Aorta (tissue), 5 donors: ENCODE measurements around the gene FYB1. TPM values are rescaled to one million over a fixed set of nuclear protein-coding genes. Genes with fewer than 3 reads are reported as not detected.

Source experiments
- ATAC-seq: fragments of 200-7000 bp; cut with Tn5 transposase; one replicate; pipeline ENCODE4 v1.9.1; 2022; ENCODE audit warnings: moderate library complexity; ENCODE audit not compliant: low FRiP score
- DNase-seq, 2 donors: peaks; one replicate each; pipeline ENCODE4 v3.0.0-alpha.2; 2020
- H3K27ac ChIP-seq, 2 donors: one replicate each; pipeline ENCODE4 v1.5.1; 2013; ENCODE audit warnings: low read length in 2 of 2, mild to moderate bottlenecking in 2 of 2, moderate library complexity in 2 of 2, control low read depth in 1 of 2, inconsistent platforms in 1 of 2, low read depth in 1 of 2
- H3K27me3 ChIP-seq, 2 donors: one replicate each; pipeline ENCODE4 v1.6.1; 2013; ENCODE audit warnings: control low read depth in 1 of 2, low read length in 1 of 2, mild to moderate bottlenecking in 1 of 2, moderate library complexity in 1 of 2; ENCODE audit not compliant: insufficient read depth in 2 of 2, control insufficient read depth in 1 of 2
- H3K36me3 ChIP-seq, 2 donors: one replicate each; pipeline ENCODE4 v1.6.1; 2013; ENCODE audit warnings: control low read depth in 1 of 2, low read length in 1 of 2, mild to moderate bottlenecking in 1 of 2; ENCODE audit not compliant: insufficient read depth in 2 of 2, control insufficient read depth in 1 of 2
- H3K4me1 ChIP-seq, 2 donors: one replicate each; pipeline ENCODE4 v1.6.1; 2013; ENCODE audit warnings: low read length in 2 of 2, control low read depth in 1 of 2, mild to moderate bottlenecking in 1 of 2, moderate library complexity in 1 of 2; ENCODE audit not compliant: insufficient read depth in 2 of 2, control insufficient read depth in 1 of 2
- H3K4me3 ChIP-seq, 2 donors: one replicate each; pipeline ENCODE4 v1.5.1; 2013; ENCODE audit warnings: low read length in 2 of 2, control low read depth in 1 of 2, mild to moderate bottlenecking in 1 of 2
- H3K9me3 ChIP-seq: one replicate; pipeline ENCODE4 v1.6.1; 2013; ENCODE audit warnings: mild to moderate bottlenecking, low read length; ENCODE audit not compliant: control insufficient read depth
- WGBS, 2 donors: extraction: QIAGEN DNeasy Blood & Tissue Kit; methylation state at CpG; one replicate each; pipeline ENCODE4 v1.1.7; 2013; 5-methylcytosine and 5-hydroxymethylcytosine counted together
- intact Hi-C, 2 donors: fragments of 100-400 bp; cut with DNase I; formaldehyde crosslinking; loops; one replicate each; pipeline versions ENCODE4 v1.14.2 to v1.15.0; 2022
- polyA plus RNA-seq, 2 donors: library from polyadenylated mRNA; stranded (reverse); fragments of 200-250 nt; gene quantifications; one replicate each; pipeline ENCODE4 v1.2.3, GENCODE V29; 2013
- total RNA-seq, 2 donors: library from RNA; stranded (reverse); fragmentation: NEBNext Ultra II Directional; extraction: Animal tissue kit (Norgen Biotek cat#: 25700); gene quantifications; one replicate each; pipeline ENCODE4 v1.2.1, GENCODE V29; 2021
- donor health status: healthy with polysubstance abuse.
- donor health status: Bipolar disorder and iron deficiency.
- donor health status: DM: no; HTN: no; CAD: no.
- donor health status: DM: no; HTN: no; CAD: no.
- donor health status: DM: yes; HTN: yes; CAD: no.

Gene FYB1
- total and polyA plus RNA-seq, 4 donors = 0.87 to 45.8 (median 13.3) TPM

DNA sequence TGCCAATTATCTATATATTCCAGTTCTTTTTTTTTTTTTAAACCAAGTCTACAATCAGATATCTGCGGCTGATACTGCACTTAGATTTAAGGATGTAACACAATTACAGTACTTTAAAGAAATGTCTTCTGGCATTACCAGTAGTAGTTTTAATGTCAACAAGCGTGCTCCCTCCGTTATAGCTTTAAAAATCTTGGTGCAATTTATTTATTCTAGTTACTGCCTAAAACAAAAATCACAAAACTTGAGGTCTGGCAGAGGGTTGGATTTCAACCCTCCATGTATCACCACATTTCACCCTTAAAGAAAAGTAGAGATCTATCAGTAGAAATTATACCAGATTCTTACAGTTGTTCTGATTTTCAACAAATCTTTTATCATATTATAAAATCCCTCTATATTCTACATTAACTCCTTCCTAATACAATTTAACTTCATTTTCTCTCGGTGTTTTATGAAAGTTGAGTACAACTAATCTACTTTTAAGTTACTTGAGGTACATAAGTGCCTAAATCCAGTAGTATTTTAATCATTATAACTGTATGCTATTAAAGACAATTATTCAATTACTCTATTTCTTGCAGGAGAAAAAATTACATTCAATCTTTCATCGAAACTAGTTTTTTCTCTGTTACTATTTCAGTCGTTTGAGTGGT is 143.1 kb downstream of the FYB1 start:
- intact Hi-C loops = loop anchor here in 1 of 2 donors (5.0 kb wide), 1 partner anchor 69 kb away; no protein-coding TSS in a partner anchor
- H3K36me3 ChIP-seq = no peaks in the 10 kb centered on the region
- H3K4me3 ChIP-seq = no peak overlapping the region
- ATAC-seq (no peak), DNase-seq (no peak)
- 91 to 93% methylated on average over 6 of the region's 6 CpGs for WGBS, 2 donors
- no peaks in the 10 kb centered on the region for H3K9me3 ChIP-seq
- no peak overlapping the region for H3K27ac ChIP-seq
- H3K27me3 ChIP-seq = no peaks in the 10 kb centered on the region
- no peaks in the 10 kb centered on the region for H3K4me1 ChIP-seq

DNA sequence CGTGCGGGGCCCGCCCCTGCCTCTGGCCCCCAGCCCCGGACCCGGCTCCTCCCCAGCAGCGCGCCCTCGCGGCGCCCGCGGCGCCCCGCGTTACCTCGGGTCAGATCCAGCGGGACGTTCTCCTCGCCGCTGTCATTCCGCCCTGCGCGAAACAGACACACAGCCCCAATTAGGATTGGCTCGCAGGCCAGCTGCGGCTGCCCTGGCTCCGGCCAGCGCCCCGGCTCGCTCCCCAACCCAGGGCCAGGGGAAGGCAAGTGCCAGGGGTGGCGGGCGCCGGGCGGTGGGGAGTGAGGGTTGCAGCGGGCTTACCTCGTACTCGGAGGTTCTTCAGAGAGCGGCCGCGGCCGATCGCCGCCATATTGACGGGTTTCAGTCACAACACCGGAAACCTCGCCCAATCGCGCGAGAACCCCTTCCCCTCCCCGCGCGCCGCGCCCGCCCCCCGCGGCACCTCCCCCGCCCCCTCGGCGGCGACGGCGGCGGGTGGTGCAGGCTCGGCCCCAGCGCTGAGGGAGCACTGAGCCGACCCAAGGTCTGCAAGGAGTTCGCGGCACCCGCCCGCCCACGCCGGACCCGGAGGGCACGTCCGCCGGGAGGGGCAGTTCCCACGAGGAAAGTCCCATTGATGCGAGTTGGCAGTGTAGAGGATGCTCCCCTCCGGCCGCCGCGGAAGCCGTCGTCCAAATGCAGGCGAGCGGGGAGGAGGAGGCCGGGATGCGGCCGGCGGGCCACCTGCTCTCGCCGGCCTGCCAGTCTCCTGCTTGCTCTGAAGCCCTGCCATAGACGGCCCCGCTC is 145.1 kb downstream of the FYB1 start, which contains the start of gene RICTOR:
RICTOR (minus strand) TSS at position 383 of the 798 bp plus-strand sequence; CDS start at position 361, 22 bp downstream.
- Histone ChIP-seq H3K36me3 (no peaks in the 10 kb centered on the region), H3K27ac (peak within 1 kb of the TSS; percentile 62 to 98), H3K27me3 (no peaks in the 10 kb centered on the region), H3K4me3 (peak within 1 kb of the TSS; percentile 88 to 89), H3K4me1 (no peaks in the 10 kb centered on the region), H3K9me3 (no peaks in the 10 kb centered on the region)
- intact Hi-C loops = loop anchor here (5.0 kb wide), 2 partner anchors 57 to 227 kb away; partner anchors contain the start of gene OSMR (in 1 of the 2)
- WGBS, 2 donors = 0 to 1% methylated on average over 62 to 94 of the region's 94 CpGs
- DNase-seq (peak; percentile 95 to 98), ATAC-seq (peak; percentile 97)

DNA sequence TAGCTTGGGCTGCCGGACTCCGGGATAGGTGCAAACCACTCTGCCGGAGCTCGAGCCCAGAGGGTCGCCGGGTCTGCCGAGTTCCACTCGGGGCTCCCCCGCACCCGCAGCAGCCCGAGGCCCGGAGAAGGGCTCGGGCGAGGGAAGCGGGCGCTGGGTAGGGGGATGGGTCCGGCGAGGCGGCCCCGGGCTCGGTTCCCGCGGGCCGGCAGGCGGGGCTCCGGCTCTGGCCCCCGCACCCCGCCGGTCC is 145.7 kb downstream of the FYB1 start:
- Histone ChIP-seq H3K36me3 (no peaks in the 10 kb centered on the region), H3K9me3 (no peaks in the 10 kb centered on the region), H3K27ac (peak overlapping the region; percentile 62 to 66), H3K4me1 (no peaks in the 10 kb centered on the region), H3K27me3 (no peaks in the 10 kb centered on the region), H3K4me3 (peak overlapping the region; percentile 88 to 89)
- intact Hi-C loops = loop anchor here (5.0 kb wide), 2 partner anchors 56 to 226 kb away; partner anchors contain the start of gene OSMR (in 1 of the 2)
- ATAC-seq = peak; percentile 75
- no peak for DNase-seq
- WGBS, 2 donors = 0 to 1% methylated on average over 21 to 29 of the region's 29 CpGs

DNA sequence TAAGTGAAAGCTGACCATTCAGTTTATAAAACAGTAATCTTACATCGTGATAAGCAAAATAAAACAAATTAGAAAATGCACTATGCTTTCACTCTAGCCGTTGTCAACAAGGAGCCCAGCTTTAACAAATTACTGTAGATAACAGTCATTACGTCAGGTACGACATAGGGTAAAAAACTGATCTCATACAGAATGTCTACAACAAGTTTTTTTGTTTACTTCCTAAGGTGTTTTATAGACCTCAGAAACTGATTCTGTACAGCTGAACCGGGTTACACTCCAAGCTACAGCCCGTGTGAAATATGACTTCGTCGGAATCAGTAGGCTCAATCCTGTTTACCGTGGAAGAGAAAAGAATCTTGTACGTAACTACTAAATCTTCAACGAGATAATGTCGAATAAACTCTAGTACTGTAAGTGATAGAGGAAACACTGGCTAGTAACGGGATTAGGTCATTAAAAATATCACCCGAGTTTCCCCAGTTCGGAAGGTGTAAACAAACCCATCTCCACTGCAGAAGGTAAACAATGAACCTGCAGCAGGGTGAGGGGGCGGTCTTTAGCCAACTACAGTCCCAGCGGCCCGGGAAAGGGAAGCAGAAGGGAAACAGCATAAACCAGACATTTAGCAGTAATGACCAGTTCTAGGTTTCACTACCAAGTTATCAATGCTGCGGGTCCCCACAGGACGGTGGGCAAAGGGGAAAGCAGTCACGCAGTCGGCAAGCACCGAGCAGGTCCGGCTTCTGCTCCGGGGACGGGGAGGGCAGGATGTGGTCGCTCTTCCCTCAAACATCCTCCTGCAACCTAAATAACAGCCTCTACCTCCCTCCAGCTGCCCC is 146.2 kb downstream of the FYB1 start:
- DNase-seq (peak; percentile 64 to 78), ATAC-seq (peak; percentile 30)
- H3K9me3 ChIP-seq = no peaks in the 10 kb centered on the region
- 3 to 5% methylated on average over 27 of the region's 27 CpGs for WGBS, 2 donors
- intact Hi-C loops = loop anchor here (5.0 kb wide), 2 partner anchors 56 to 226 kb away; partner anchors contain the start of gene OSMR (in 1 of the 2)
- H3K4me3 ChIP-seq = peak overlapping the region; percentile 88 to 89
- H3K4me1 ChIP-seq = no peaks in the 10 kb centered on the region
- H3K27ac ChIP-seq = peak overlapping the region in 1 of 2 donors; percentile 66
- H3K36me3 ChIP-seq = no peaks in the 10 kb centered on the region
- no peaks in the 10 kb centered on the region for H3K27me3 ChIP-seq

DNA sequence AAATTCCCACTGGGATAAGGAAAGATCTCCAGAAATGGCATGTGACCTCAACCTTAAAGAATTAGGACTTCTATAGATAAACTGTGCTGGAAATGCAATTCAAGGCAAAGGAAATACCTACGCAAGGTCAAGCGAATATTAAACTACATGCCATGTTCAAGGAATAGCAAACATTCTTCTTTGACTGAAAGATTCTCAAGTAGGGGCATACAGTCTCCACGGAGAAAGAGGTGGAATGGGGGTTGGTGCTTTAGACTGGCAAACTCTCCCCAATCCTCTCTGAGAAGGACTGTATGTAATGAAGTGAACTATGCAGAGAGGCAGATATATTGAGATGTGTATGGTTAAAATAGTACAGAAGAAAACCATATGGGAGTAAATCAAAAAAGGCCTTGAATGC is 151.3 kb downstream of the FYB1 start:
- intact Hi-C loops = no loop called here
- no peaks in the 10 kb centered on the region for H3K27me3 ChIP-seq
- no peaks in the 10 kb centered on the region for H3K9me3 ChIP-seq
- H3K36me3 ChIP-seq = peaks cover 0 to 2% of the 10 kb centered on the region in 2 donors
- peaks cover 0 to 2% of the 10 kb centered on the region in 2 donors for H3K4me1 ChIP-seq
- WGBS, 2 donors = 63 to 71% methylated on average over 3 of the region's 3 CpGs
- no peak overlapping the region for H3K4me3 ChIP-seq
- H3K27ac ChIP-seq = no peak overlapping the region
- DNase-seq (no peak), ATAC-seq (no peak)

DNA sequence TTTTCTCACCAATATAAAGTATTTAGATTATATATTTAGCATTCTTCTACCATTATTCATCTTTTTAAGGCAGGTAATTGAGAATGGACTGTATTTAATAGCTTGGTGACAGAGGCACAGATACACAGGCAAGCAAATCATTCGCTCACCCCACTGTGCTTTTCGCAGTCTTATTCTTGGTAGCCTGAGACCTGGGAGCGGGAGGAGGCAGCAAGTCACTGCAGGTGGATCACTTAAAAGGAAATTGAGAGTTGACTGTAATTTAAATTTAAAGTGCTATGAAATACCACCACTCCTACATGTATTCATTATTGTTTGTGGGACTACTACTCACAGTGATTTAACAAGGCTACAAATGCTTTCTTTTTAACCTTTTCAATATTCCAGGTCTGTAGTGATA is 154.9 kb downstream of the FYB1 start:
- peaks cover 0 to 2% of the 10 kb centered on the region in 2 donors for H3K36me3 ChIP-seq
- no peak overlapping the region for H3K4me3 ChIP-seq
- intact Hi-C loops = no loop called here
- no peaks in the 10 kb centered on the region for H3K9me3 ChIP-seq
- ATAC-seq (no peak), DNase-seq (no peak)
- 94 to 96% methylated on average over 3 of the region's 3 CpGs for WGBS, 2 donors
- no peaks in the 10 kb centered on the region for H3K27me3 ChIP-seq
- H3K27ac ChIP-seq = no peak overlapping the region
- peaks cover 0 to 2% of the 10 kb centered on the region in 2 donors for H3K4me1 ChIP-seq

DNA sequence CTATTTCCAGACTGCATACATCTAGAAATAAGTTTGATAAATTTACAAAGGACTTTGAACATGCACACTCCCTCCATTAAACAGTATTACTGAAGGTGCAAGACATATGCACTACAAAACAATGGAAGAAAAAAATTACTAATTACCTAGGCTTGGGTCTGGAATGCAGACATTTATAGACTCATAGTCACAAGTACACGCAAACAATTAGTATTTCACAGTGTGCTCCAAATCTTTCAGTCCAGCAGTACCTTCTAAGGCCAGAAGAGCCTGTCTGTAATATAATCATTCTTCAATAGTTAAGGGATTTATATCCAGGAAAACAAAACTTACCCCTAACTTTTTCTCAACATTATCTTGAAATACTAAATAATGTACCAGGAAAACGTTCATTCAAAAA is 156.3 kb downstream of the FYB1 start:
- Histone ChIP-seq H3K4me1 (peaks cover 0 to 2% of the 10 kb centered on the region in 2 donors), H3K4me3 (no peak overlapping the region), H3K27me3 (no peaks in the 10 kb centered on the region), H3K9me3 (no peaks in the 10 kb centered on the region), H3K27ac (no peak overlapping the region), H3K36me3 (peaks cover 0 to 2% of the 10 kb centered on the region in 2 donors)
- no peak for DNase-seq
- WGBS, 2 donors = 59 to 61% methylated on average over 2 of the region's 2 CpGs
- ATAC-seq = no peak
- intact Hi-C loops = no loop called here

DNA sequence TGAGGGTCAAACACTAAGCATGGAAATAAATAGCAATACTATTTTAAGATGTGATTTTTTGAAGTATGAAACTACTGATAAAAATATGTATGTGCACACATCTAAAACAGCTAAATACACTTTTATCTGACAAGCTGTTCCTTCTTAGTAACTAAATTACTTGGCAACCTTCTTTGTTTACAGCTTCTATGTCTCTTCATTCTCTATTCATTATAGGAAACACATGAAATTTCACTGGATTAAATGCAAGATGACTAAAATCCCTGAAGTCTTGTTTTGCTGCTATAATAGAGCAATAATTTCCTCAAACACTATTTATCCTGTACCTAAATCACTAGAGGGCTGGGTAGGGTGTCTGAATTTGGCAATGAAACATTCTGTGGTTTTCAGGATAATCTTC is 156.8 kb downstream of the FYB1 start:
- ATAC-seq (no peak), DNase-seq (no peak)
- Histone ChIP-seq H3K36me3 (peaks cover 0 to 2% of the 10 kb centered on the region in 2 donors), H3K9me3 (no peaks in the 10 kb centered on the region), H3K4me1 (peaks cover 0 to 2% of the 10 kb centered on the region in 2 donors), H3K27me3 (no peaks in the 10 kb centered on the region), H3K4me3 (no peak overlapping the region), H3K27ac (no peak overlapping the region)
- intact Hi-C loops = no loop called here
